ENCODE results near the gene PPP1R3D. TPM values are rescaled to one million over a fixed set of nuclear protein-coding genes. Genes with fewer than 3 reads are reported as not detected.

The PPP1R3D gene
- total RNA-seq, 1 experiment from 2014 or later, result 3.1 TPM

DNA sequence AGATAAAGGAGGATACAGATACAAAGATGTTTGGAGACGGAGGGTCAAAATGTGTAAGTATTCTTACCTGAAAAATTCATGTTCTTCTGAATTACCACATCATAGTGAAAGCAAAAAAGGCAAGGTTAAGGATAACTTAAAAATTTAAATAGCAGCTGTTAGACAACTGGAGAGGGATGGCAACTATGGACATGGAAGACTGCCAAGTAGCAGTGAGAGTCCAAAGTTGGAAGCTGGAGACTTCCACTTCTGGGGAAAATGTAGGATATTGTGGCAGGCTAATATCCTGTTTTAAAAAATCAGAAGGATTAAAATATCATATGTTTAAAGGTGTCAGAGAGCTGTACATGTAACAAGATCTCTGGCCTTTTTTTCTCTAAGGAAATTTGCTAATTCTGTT is 36.5 kb downstream of the PPP1R3D start:
- no peak overlapping the region for H3K4ac ChIP-seq (ENCODE audit: low read depth, low read length)
- no peak overlapping the region for H2BK20ac ChIP-seq (ENCODE audit: low read depth, low read length, poor library complexity, severe bottlenecking)
- H3K79me1 ChIP-seq (ENCODE audit: insufficient read depth, low read depth, low read length, poor library complexity, severe bottlenecking), result no peaks in the 10 kb centered on the region
- no peak overlapping the region for H3K4me3 Mint-ChIP-seq
- no peak overlapping the region for H3K18ac ChIP-seq (ENCODE audit: insufficient read length, low read depth, low read length)
- H3K27me3 ChIP-seq (ENCODE audit: insufficient read depth, low read length), result no peaks in the 10 kb centered on the region
- no peaks in the 10 kb centered on the region for H3K9me3 ChIP-seq (ENCODE audit: control insufficient read depth, low read depth, low read length)
- no peaks in the 10 kb centered on the region; a peak in 1 of 5 replicates for H3K9me3 Mint-ChIP-seq
- no peaks in the 10 kb centered on the region for H3K36me3 Mint-ChIP-seq (ENCODE audit: insufficient read depth in 1 of 3, low read depth in 3 of 3)
- no peak overlapping the region for H3K4me2 ChIP-seq (ENCODE audit: insufficient read depth, insufficient read length, low read length)
- H3K27me3 Mint-ChIP-seq (ENCODE audit: low read depth), result peaks cover 11% of the 10 kb centered on the region
- no peak overlapping the region for H2AFZ ChIP-seq (ENCODE audit: low read length)
- H3K14ac ChIP-seq (ENCODE audit: insufficient read depth, low read length), result no peak overlapping the region
- H4K20me1 ChIP-seq (ENCODE audit: control insufficient read depth, insufficient read depth, insufficient read length), result no peaks in the 10 kb centered on the region
- H3K79me2 ChIP-seq (ENCODE audit: insufficient read depth, low read length), result no peaks in the 10 kb centered on the region
- no peak overlapping the region for H2BK5ac ChIP-seq (ENCODE audit: insufficient read length, low read length)
- H4K8ac ChIP-seq (replicated peaks; ENCODE audit: insufficient read length, low read depth, low read length), result no peak overlapping the region
- TF ChIP-seq, protein P1, sequence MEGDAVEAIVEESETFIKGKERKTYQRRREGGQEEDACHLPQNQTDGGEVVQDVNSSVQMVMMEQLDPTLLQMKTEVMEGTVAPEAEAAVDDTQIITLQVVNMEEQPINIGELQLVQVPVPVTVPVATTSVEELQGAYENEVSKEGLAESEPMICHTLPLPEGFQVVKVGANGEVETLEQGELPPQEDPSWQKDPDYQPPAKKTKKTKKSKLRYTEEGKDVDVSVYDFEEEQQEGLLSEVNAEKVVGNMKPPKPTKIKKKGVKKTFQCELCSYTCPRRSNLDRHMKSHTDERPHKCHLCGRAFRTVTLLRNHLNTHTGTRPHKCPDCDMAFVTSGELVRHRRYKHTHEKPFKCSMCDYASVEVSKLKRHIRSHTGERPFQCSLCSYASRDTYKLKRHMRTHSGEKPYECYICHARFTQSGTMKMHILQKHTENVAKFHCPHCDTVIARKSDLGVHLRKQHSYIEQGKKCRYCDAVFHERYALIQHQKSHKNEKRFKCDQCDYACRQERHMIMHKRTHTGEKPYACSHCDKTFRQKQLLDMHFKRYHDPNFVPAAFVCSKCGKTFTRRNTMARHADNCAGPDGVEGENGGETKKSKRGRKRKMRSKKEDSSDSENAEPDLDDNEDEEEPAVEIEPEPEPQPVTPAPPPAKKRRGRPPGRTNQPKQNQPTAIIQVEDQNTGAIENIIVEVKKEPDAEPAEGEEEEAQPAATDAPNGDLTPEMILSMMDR (conservative IDR thresholded peaks at IDR 0.05), result no peak
- no peaks in the 10 kb centered on the region for H3K23me2 ChIP-seq (ENCODE audit: insufficient read length, low read depth, low read length, poor library complexity, severe bottlenecking)
- H3K4me1 Mint-ChIP-seq, result no peaks in the 10 kb centered on the region; a peak in 1 of 4 replicates
- H3T11ph ChIP-seq (ENCODE audit: low read length), result no peak overlapping the region
- no CpG with 5 or more reads among the region's 1 CpG for WGBS (ENCODE audit: extremely low coverage, insufficient read length, low lambda C conversion rate)
- H3K27ac Mint-ChIP-seq, result no peak overlapping the region
- no peak overlapping the region for H2AK5ac ChIP-seq (ENCODE audit: insufficient read length, low read length)
- DNase-seq, result no peak
- no peak overlapping the region for H3K9ac ChIP-seq (ENCODE audit: extremely low read depth, insufficient read length, low read length)
- H2BK120ac ChIP-seq (ENCODE audit: low read depth, low read length, poor library complexity, severe bottlenecking), result no peak overlapping the region
- no peak overlapping the region for H2BK12ac ChIP-seq (ENCODE audit: insufficient read length, low read depth, low read length)
- H3K56ac ChIP-seq (ENCODE audit: insufficient read length, low read depth, low read length), result no peak overlapping the region
- no peak overlapping the region for H3K27ac ChIP-seq (ENCODE audit: insufficient read length, low read depth, low read length)
- H2BK15ac ChIP-seq (ENCODE audit: low read depth, low read length), result no peak overlapping the region
- no peak overlapping the region for H3K23ac ChIP-seq (ENCODE audit: insufficient read length, low read depth, low read length)
- no peak overlapping the region for H4K5ac ChIP-seq (ENCODE audit: insufficient read length, low read depth, low read length)
- H3K4me1 ChIP-seq (ENCODE audit: insufficient read depth, low read length), result no peaks in the 10 kb centered on the region
- no peak overlapping the region for H4K91ac ChIP-seq (ENCODE audit: insufficient read length, low read depth, low read length)

Measured in H9 (cell line).